ENCODE data around the gene TSACC. TPM values are rescaled to one million over a fixed set of nuclear protein-coding genes. Genes with fewer than 3 reads are reported as not detected.

TSACC gene
- total RNA-seq, 3 donors from 2014 or later (not counting 1 experiment from before 2014, with no cell fraction given) = not detected

- intact Hi-C loops (cut with micrococcal nuclease) = no loop called here
- Mint-ChIP-seq H3K27ac (no peak overlapping the region), H3K9me3 (no peaks in the 10 kb centered on the region), H3K36me3 (no peaks in the 10 kb centered on the region), H3K4me3 (no peak overlapping the region), H3K27me3 (ENCODE audit: low read depth in 2 of 2) (peaks cover 20 to 33% of the 10 kb centered on the region in 2 donors), H3K4me1 (peaks cover 8% of the 10 kb centered on the region in 2 donors)
- ATAC-seq (no peak), DNase-seq (no peak)
- Histone ChIP-seq H3K4me1 (ENCODE audit: control insufficient read depth, insufficient read depth, low read length) (peaks cover 9% of the 10 kb centered on the region), H3K4me3 (ENCODE audit: low read length) (no peak overlapping the region), H3K36me3 (ENCODE audit: control insufficient read depth, insufficient read depth, low read length) (no peaks in the 10 kb centered on the region), H3K27ac (ENCODE audit: low read length) (no peak overlapping the region), H3K27me3 (ENCODE audit: control insufficient read depth, insufficient read depth, low read length) (peaks cover 11% of the 10 kb centered on the region), H3K9me3 (ENCODE audit: control insufficient read depth, insufficient read depth, low read length) (no peaks in the 10 kb centered on the region)
- 96% methylated on average over 8 of the region's 8 CpGs for WGBS (ENCODE audit: insufficient coverage)
- TF ChIP-seq CTCF (IDR thresholded peaks at IDR 0.05) = no peak
Measured at GRCh38 chr1:156389311-156389710, 51.0 kb downstream of the TSACC start.

DNA sequence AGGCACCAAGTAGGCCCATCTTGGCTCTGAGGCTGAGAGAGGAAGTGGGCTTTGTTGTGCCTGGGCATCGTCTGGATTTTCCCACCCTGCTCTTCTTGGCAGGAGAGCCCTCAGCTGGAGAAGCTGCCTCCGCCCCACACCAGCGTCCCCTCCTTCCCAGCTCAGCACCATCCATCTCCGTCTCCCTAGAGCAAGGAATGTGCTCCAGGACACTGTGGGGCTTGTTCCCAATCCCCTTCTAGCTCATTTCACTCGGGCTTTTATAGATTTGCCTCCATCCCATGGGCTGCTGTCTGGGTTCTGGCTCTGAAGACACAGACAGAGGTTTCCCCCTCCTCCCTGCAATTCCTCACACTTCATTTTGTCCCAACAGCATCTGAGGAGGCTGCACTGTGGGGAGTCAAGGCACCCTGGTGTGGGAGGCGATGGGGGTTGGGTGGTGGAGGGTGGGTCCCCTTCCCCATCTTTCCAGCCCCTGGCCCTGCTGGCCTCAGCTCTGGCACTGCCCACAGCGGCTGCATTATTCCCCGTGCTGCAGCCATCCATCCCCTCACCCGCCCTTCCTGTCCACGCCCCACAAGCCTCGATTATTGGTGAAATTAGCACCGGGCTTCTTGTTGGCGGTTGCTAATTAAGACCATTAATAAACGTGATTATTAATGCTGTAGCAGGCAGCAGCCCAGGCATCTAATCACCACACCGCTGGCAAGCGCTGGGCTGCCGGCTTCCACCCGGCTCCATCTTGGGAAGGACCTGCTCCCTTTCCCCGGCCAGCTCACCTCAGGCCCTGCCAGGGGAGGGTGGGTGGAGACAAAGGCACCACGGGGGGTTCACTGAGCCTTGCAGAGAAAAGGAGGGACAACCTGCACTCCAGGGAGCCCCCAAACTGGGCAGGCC is 52.4 kb downstream of the TSACC start:
- ATAC-seq = no peak
- H3K4me1 ChIP-seq (ENCODE audit: control insufficient read depth, insufficient read depth, low read length) = peaks cover 5% of the 10 kb centered on the region
- DNase-seq = no peak
- Mint-ChIP-seq H3K9me3 (no peaks in the 10 kb centered on the region), H3K27me3 (ENCODE audit: low read depth in 2 of 2) (peaks cover 16 to 35% of the 10 kb centered on the region in 2 donors), H3K4me1 (peaks cover 5% of the 10 kb centered on the region in 2 donors), H3K4me3 (no peak overlapping the region), H3K27ac (no peak overlapping the region), H3K36me3 (no peaks in the 10 kb centered on the region)
- intact Hi-C loops (cut with micrococcal nuclease) = no loop called here
- no peak for TF ChIP-seq CTCF (IDR thresholded peaks at IDR 0.05)
- WGBS (ENCODE audit: insufficient coverage) = 79% methylated on average over 19 of the region's 20 CpGs
- no peaks in the 10 kb centered on the region for H3K36me3 ChIP-seq (ENCODE audit: control insufficient read depth, insufficient read depth, low read length)
- no peak overlapping the region for H3K27ac ChIP-seq (ENCODE audit: low read length)
- H3K27me3 ChIP-seq (ENCODE audit: control insufficient read depth, insufficient read depth, low read length) = peaks cover 11% of the 10 kb centered on the region
- no peak overlapping the region for H3K4me3 ChIP-seq (ENCODE audit: low read length)
- no peaks in the 10 kb centered on the region for H3K9me3 ChIP-seq (ENCODE audit: control insufficient read depth, insufficient read depth, low read length)

DNA sequence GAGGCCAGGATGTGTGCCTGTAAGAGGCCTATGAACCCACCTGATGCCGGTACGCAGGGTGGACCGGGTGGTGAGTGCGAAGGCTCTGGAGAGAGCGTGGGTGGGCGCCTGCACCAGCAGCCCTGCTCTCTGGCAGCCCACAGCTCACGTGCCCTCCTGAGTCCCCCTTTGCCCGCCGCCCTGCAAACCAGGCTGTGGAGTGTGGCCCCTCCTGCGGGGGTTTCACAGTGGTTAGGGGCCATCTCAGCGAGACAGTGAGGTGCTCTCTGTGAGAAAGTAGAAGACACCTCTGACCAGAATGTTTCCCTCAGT is 53.0 kb downstream of the TSACC start:
- intact Hi-C loops (cut with micrococcal nuclease) = no loop called here

More for the DNA sequence above, 53.0 kb downstream of the TSACC start:
- Histone ChIP-seq H3K4me3 (ENCODE audit: low read length) (no peak overlapping the region), H3K36me3 (ENCODE audit: control insufficient read depth, insufficient read depth, low read length) (no peaks in the 10 kb centered on the region), H3K27me3 (ENCODE audit: control insufficient read depth, insufficient read depth, low read length) (peaks cover 5% of the 10 kb centered on the region), H3K4me1 (ENCODE audit: control insufficient read depth, insufficient read depth, low read length) (no peaks in the 10 kb centered on the region), H3K27ac (ENCODE audit: low read length) (no peak overlapping the region), H3K9me3 (ENCODE audit: control insufficient read depth, insufficient read depth, low read length) (no peaks in the 10 kb centered on the region)
- Mint-ChIP-seq H3K4me1 (no peaks in the 10 kb centered on the region), H3K36me3 (no peaks in the 10 kb centered on the region), H3K27ac (no peak overlapping the region), H3K27me3 (ENCODE audit: low read depth in 2 of 2) (peaks cover 12 to 34% of the 10 kb centered on the region in 2 donors), H3K4me3 (no peak overlapping the region), H3K9me3 (no peaks in the 10 kb centered on the region)
- no peak for ATAC-seq
- no peak for TF ChIP-seq CTCF (IDR thresholded peaks at IDR 0.05)
- DNase-seq = no peak
- 91% methylated on average over 11 of the region's 11 CpGs for WGBS (ENCODE audit: insufficient coverage)

All from natural killer cell (primary cell).